GM10847 (cell line): ENCODE measurements around the gene DENND4C.

ENCODE experiments used
- POLR2A ChIP-seq: IDR thresholded peaks from 2 replicates; pipeline ENCODE4 v1.6.1; 2011; ENCODE audit not compliant: insufficient read length; ENCODE audit errors: extremely low read depth

The DENND4C gene

GRCh38 chr9:19209188-19209587 is 21.3 kb upstream of the DENND4C start:
- TF ChIP-seq POLR2A: no peak

- TF ChIP-seq POLR2A: no peak
These were observed 16.7 kb upstream of the DENND4C start for GRCh38 chr9:19213823-19214222.

- TF ChIP-seq POLR2A: no peak
These were observed 14.0 kb upstream of the DENND4C start for GRCh38 chr9:19216466-19216865.

GRCh38 chr9:19221326-19221725 is 9.2 kb upstream of the DENND4C start:
- no peak for TF ChIP-seq POLR2A

- TF ChIP-seq POLR2A: no peak
These were observed 6.8 kb upstream of the DENND4C start for GRCh38 chr9:19223724-19224123.

- TF ChIP-seq POLR2A: no peak
These were observed 5.9 kb upstream of the DENND4C start for GRCh38 chr9:19224563-19224962.

- no peak for TF ChIP-seq POLR2A
These were observed 718 bp upstream of the DENND4C start for GRCh38 chr9:19229595-19230354.

GRCh38 chr9:19231126-19231903 is 822 bp downstream of the DENND4C start:
- no peak for TF ChIP-seq POLR2A

- no peak for TF ChIP-seq POLR2A
These were observed 1.7 kb downstream of the DENND4C start for GRCh38 chr9:19231904-19232822.

- TF ChIP-seq POLR2A: no peak
These were observed 2.3 kb downstream of the DENND4C start for GRCh38 chr9:19232823-19233194.

GRCh38 chr9:19233344-19233743 is 2.9 kb downstream of the DENND4C start:
- no peak for TF ChIP-seq POLR2A

- TF ChIP-seq POLR2A: no peak
These were observed 9.5 kb downstream of the DENND4C start for GRCh38 chr9:19239955-19240354.

- TF ChIP-seq POLR2A: no peak
These were observed 11.2 kb downstream of the DENND4C start for GRCh38 chr9:19241728-19242127.

GRCh38 chr9:19243366-19244033 is 13.0 kb downstream of the DENND4C start:
- TF ChIP-seq POLR2A: no peak

GRCh38 chr9:19246891-19247290 is 16.4 kb downstream of the DENND4C start:
- no peak for TF ChIP-seq POLR2A
